AG04449 (cell line): ENCODE results near the gene REST.

Experiments
- CTCF ChIA-PET: fragments of 350-600 bp; formaldehyde crosslinking; extraction: SDS; loops from one replicate; lab custom pipeline; 2021; ENCODE audit warnings: antibody characterized with exemption; lab: Yijun Ruan, JAX
- POLR2A ChIA-PET: fragments of 400-600, 350-600 bp; formaldehyde crosslinking; extraction: SDS; loops from one replicate; lab custom pipeline; 2020; ENCODE audit warnings: antibody characterized with exemption, inconsistent platforms; lab: Yijun Ruan, JAX
- DNase-seq: peaks from one replicate; pipeline ENCODE4 v3.0.0-alpha.2; 2010; ENCODE audit warnings: low read depth, low spot score
- H3K4me3 ChIP-seq: 2 replicates; pipeline ENCODE4 v1.5.1; 2011; ENCODE audit warnings: low read depth, mild to moderate bottlenecking, control low read depth, low read length
- CTCF ChIP-seq: IDR thresholded peaks from one replicate; pipeline ENCODE4 v1.5.1; 2011; ENCODE audit warnings: mild to moderate bottlenecking, moderate library complexity, low read length, control low read depth, inconsistent platforms; ENCODE audit not compliant: insufficient read depth; ENCODE audit errors: missing control alignments

The REST gene

GRCh38 chr4:56990109-56990905 lies 82.6 kb downstream of the REST start:
- CTCF ChIA-PET: interaction anchor here (0.6 to 1.3 kb wide), 2 partner anchors 8 to 527 kb away, joined by 3 read pairs; no protein-coding TSS in a partner anchor
- DNase-seq: no peak
- POLR2A ChIA-PET: no interaction called here
- H3K4me3 ChIP-seq: no peak overlapping the region
- no peak for TF ChIP-seq CTCF

DNA sequence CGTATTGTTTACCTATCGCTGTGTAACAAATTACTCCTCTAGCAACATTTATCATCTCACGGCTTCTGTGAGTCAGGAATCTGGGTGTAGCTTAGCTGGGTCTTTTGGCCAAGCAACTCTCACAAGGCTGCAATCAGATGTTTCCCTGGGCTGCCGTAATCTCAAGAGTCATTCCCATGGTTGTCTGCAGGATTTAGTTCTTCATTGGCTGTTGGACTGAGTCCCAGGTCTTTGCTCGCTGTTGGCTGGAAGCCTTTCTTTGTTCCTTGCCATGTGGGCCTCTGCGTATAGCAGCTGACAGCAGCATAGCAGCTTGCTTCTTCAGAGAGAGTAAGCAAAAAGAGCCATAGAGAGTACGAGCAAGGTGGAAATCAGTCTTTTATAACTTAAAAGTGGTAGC lies 87.8 kb downstream of the REST start:
- no peak for DNase-seq

DNA sequence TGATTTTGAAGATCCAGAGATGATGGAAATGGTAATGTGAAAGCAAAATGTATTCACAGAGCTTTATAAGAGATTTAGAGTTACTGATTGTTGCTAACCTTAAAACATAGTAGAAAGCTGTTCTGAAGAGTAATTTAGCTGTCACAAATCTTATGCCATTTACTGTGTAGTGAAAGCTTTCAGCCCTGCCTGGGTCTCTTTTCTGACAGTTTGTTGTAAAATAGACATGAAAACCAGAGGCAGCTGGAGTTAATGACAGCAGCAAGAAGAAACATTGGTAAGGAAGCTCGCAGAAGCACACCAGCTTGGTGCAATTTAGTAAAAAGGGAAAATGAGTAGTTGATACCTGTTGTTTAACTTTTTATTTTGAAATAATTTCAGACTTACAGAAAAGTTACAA lies 92.1 kb downstream of the REST start:
- ChIA-PET CTCF (interaction anchor here (0.9 kb wide), 1 partner anchor 12 kb away, joined by 3 read pairs; no protein-coding TSS in a partner anchor), POLR2A (no interaction called here)
- no peak for TF ChIP-seq CTCF
- no peak overlapping the region for H3K4me3 ChIP-seq
- DNase-seq: no peak

More for the DNA sequence above, 87.8 kb downstream of the REST start:
- POLR2A ChIA-PET: no interaction called here
- no peak overlapping the region for H3K4me3 ChIP-seq
- CTCF ChIA-PET: interaction anchor here (1.1 kb wide), 1 partner anchor 12 kb away, joined by 3 read pairs; no protein-coding TSS in a partner anchor
- TF ChIP-seq CTCF: no peak

DNA sequence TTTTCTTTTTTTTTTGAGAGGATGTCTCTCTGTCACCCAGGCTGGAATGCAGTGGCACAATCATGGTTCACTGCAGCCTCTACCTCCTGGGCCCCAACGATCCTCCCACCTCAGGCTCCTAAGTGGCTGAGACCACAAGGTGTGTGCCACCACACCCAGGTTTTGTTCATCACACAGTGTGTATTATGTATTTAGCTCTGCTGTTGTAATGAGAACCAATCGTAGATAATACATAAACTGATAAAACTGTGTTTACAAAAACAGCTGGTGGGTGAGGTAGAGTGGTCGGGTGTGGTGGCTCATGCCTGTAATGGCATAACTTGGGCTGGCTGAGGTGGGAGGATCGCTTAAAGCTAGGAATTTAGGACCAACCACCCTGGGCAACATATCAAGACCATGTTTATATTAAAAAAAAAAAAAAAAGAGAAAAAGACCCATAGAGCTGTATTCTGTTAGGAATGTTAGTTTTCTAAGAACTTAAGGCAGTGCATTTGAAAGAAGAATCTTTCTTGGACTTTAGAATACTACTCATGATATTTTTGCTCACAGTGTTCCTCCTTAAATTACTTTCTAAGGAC lies 105.9 kb downstream of the REST start:
- ChIA-PET POLR2A (interaction anchor here (0.8 kb wide), 1 partner anchor 10 kb away, joined by 3 read pairs; no protein-coding TSS in a partner anchor), CTCF (interaction anchor here (1.7 kb wide), 1 partner anchor 8 kb away, joined by 4 read pairs; no protein-coding TSS in a partner anchor)
- DNase-seq: no peak
- no peak for TF ChIP-seq CTCF
- H3K4me3 ChIP-seq: no peak overlapping the region
